Lung microvascular endothelial cell (primary cell): ENCODE results near the gene CRYGC. TPM values are rescaled to one million over a fixed set of nuclear protein-coding genes. Genes with fewer than 3 reads are reported as not detected.

ENCODE experiments used
- DNase-seq, 2 donors: peaks; one replicate each; pipeline versions ENCODE4 v3.0.0 to v3.0.0-alpha.2; 2010; ENCODE audit warnings: low read depth in 2 of 2
- total RNA-seq: library from RNA; depleted of rRNA; stranded (reverse); fragments of >200 nt; gene quantifications from 2 replicates; pipeline ENCODE4 v1.2.1, GENCODE V29; 2014

CRYGC gene
- total RNA-seq, 1 donor from 2014 or later = not detected

GRCh38 chr2:208096080-208096479, 33.5 kb downstream of the CRYGC start:
- DNase-seq = no peak

DNA sequence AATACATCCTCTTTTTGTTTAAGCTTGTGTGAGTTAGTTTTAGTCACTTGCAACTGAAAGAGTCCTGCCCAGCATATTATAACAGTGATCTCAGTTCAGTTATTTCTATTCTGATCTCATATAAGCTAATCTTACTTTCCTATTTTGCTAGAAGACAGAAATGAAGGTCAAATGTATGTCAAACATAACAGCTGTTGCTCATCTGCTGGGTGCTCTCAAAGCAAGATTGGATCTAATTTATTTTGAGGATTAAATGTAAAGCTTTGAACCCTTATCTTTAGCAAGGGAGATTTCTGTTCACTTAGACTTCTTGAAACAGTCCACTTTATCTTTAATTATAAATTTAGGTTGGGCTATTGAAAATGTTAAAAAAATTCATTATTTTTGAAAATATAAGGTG, 36.5 kb downstream of the CRYGC start:
- no peak for DNase-seq

GRCh38 chr2:208092093-208092832, 37.4 kb downstream of the CRYGC start:
- no peak for DNase-seq

DNA sequence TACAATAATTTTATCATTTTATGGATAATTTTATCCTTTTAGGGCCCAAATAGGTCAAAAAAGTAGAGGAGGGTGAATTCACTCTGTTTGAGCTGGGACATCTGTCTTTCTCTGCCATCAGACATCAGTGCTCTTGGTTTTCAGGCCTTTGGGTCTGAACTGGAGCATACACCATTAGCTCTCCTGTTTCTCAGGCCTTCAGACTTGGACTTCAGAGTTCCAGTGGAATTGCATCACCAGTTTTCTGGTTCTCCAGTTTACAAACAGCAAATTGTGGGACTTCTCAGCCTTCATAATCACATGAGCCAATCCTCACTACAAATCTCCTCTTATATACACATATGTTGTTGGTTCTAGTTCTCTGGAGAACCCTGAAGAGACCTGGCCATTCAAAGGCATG, 39.2 kb downstream of the CRYGC start:
- DNase-seq = no peak

GRCh38 chr2:208086029-208086428, 43.6 kb downstream of the CRYGC start:
- no peak for DNase-seq

- DNase-seq = no peak
These were observed 45.8 kb downstream of the CRYGC start for GRCh38 chr2:208083807-208084206.

Other genes starting within 250 kb of the CRYGC start
- gene PLEKHM3, start 104.3 kb downstream of the CRYGC start, total RNA-seq = 7.0 and 16.5 TPM in 2 replicates
- gene CRYGD, start 5.3 kb downstream of the CRYGC start, total RNA-seq = not detected in 2 replicates
- gene CRYGB, start 16.3 kb upstream of the CRYGC start, total RNA-seq = not detected in 2 replicates
- gene CRYGA, start 33.8 kb upstream of the CRYGC start, total RNA-seq = not detected in 2 replicates
- gene C2orf80, start 60.2 kb upstream of the CRYGC start, total RNA-seq = not detected in 2 replicates
- 69.2 and 86.3 TPM in 2 replicates for gene IDH1, start 125.2 kb upstream of the CRYGC start, total RNA-seq
- 17.9 and 21.6 TPM in 2 replicates for gene PIKFYVE, start 136.4 kb upstream of the CRYGC start, total RNA-seq